ENCODE results near the gene ZCCHC4. TPM values are rescaled to one million over a fixed set of nuclear protein-coding genes. Genes with fewer than 3 reads are reported as not detected.
"Not testable (repeated sequence)": the region's sequence is repeated elsewhere in the genome, so short reads cannot be mapped to it uniquely, and the experiment has no call there.

ZCCHC4 gene
- total RNA-seq, 1 donor from 2014 or later = 4.6 TPM

- ATAC-seq = no peak
Observed at GRCh38 chr4:25321703-25322102, 9.1 kb downstream of the ZCCHC4 start.

GRCh38 chr4:25328463-25328862, 15.9 kb downstream of the ZCCHC4 start:
- not testable (repeated sequence) for ATAC-seq

GRCh38 chr4:25330335-25330734, 17.8 kb downstream of the ZCCHC4 start:
- ATAC-seq = no peak

GRCh38 chr4:25330905-25331808, 18.6 kb downstream of the ZCCHC4 start:
- ATAC-seq = no peak

- no peak for ATAC-seq
Observed at GRCh38 chr4:25343671-25344070, 31.1 kb downstream of the ZCCHC4 start.

GRCh38 chr4:25345744-25346143, 33.2 kb downstream of the ZCCHC4 start:
- no peak for ATAC-seq

- ATAC-seq = no peak
Observed at GRCh38 chr4:25346913-25347312, 34.3 kb downstream of the ZCCHC4 start.

- ATAC-seq = no peak
Observed at GRCh38 chr4:25347473-25347872, 34.9 kb downstream of the ZCCHC4 start.

- ATAC-seq = no peak
Observed at GRCh38 chr4:25347971-25348370, 35.4 kb downstream of the ZCCHC4 start.

- ATAC-seq = no peak
Observed at GRCh38 chr4:25350561-25350960, 38.0 kb downstream of the ZCCHC4 start.

GRCh38 chr4:25351777-25352416, 39.3 kb downstream of the ZCCHC4 start:
- no peak for ATAC-seq

- ATAC-seq = no peak
Observed at GRCh38 chr4:25356068-25356467, 43.5 kb downstream of the ZCCHC4 start.

- ATAC-seq = peak; percentile 89
Observed at GRCh38 chr4:25358515-25359275, 46.1 kb downstream of the ZCCHC4 start.

GRCh38 chr4:25361253-25361652, 48.7 kb downstream of the ZCCHC4 start:
- no peak for ATAC-seq

- ATAC-seq = no peak
Observed at GRCh38 chr4:25367004-25367621, 54.5 kb downstream of the ZCCHC4 start.

- no peak for ATAC-seq
Observed at GRCh38 chr4:25367877-25368276, 55.3 kb downstream of the ZCCHC4 start.

GRCh38 chr4:25368315-25368714, 55.7 kb downstream of the ZCCHC4 start:
- ATAC-seq = no peak

GRCh38 chr4:25370242-25370641, 57.7 kb downstream of the ZCCHC4 start:
- no peak for ATAC-seq

- ATAC-seq = not testable (repeated sequence)
Observed at GRCh38 chr4:25372549-25372948, 60.0 kb downstream of the ZCCHC4 start.

GRCh38 chr4:25376754-25377571, 64.4 kb downstream of the ZCCHC4 start, which contains the start of gene ANAPC4:
ANAPC4 (plus strand) TSS chr4:25377263; CDS start chr4:25377428, 165 bp downstream.
- ATAC-seq = peak; percentile 98

- ATAC-seq = no peak
Observed at GRCh38 chr4:25377572-25378436, 65.2 kb downstream of the ZCCHC4 start.

Measured in esophagus mucosa (tissue), 1 donor.